Activated CD4-positive, CD25-positive, alpha-beta regulatory T cell treated with anti-CD3 and anti-CD28 coated beads, Interleukin-2, amount 50 U/mL, for 72 hours (primary cell): ENCODE measurements around the gene PRDM1.
A peak's percentile ranks its signal among the peaks of the same experiment; 100 is the strongest.

Experiments used
- DNase-seq: peaks from one replicate; pipeline ENCODE4 v3.0.0; 2021

Gene PRDM1

DNA sequence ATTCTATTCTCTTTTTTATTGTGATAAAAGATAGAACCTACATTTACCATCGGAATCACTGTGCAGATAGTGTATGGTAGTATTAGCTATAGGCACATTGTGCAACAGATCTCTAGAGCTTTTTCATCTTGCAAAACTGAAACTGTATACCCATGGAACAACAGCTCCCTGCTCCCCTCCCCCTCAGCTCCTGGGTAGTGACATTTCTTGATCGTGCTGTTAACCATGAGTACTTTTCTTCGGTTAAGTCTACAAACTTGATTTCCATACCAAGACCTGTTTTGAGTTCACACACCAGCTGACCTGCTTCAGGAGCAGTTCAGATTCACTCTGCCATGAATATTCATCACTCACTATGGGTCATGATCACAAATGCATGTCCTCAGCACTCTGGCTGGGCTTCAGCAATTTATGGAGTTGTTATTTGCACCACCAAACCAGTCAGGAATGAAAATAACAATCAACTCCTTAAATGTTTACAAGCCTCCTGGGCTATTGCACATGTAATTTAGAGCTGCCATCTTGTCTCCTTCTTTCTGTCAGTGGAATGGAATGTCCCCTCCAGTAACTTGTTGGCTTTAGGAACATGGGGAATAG lies 32.8 kb downstream of the PRDM1 start:
- no peak for DNase-seq

GRCh38 chr6:106119546-106119945 lies 33.4 kb downstream of the PRDM1 start:
- DNase-seq, result no peak

GRCh38 chr6:106120006-106120405 lies 33.9 kb downstream of the PRDM1 start:
- DNase-seq, result no peak

DNA sequence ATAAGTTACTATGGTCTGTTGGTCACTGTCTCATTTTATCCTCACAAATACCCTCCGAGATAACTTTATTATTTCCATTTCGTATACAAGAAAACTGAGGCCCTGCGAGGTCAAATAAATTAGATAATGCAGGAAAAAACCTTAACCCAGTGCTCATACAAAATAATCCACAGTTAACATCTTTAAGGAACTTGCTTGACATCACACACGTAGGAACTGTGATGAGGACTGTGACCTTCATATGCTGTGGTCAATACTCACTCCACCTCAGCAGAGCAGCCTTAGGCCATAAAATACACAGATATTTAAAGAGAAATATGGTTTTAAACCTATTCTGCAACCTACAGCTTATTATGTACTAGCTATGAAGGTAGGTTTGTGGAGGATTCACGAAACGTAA lies 34.3 kb downstream of the PRDM1 start:
- DNase-seq, result no peak

GRCh38 chr6:106122306-106122918 lies 36.3 kb downstream of the PRDM1 start:
- no peak for DNase-seq

DNA sequence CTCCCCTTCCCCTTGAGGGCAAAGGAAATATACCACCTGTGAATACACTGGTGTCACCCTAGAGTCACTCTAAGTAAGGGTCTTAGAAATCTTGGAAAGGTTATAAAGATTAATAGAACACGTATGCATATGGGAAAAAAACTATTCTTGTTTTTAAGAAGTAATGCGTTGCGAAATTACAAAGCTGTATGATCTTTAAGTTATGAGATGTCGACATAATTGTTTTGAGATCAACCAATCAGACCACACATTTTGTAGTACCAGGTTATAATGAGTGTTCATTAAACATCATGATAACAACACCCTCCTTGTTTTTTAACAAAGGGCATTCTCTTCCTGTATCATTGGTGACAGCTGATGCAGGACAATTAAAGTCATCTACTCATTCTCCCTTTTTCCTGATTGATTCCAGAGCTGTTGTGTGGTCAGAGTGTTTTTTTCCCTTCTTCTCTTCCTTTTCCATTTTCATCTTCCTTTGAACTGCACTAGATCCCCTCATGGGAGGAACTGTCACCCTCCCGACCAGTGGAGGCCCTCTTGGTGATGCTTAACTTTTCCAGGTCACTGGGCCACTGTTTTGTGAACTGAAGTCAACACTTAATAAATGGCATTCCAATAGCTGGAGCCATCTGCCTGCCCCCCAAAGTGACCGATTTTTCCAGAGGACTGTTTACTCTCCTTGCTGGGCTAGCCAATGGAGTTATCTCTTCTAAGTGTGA lies 37.0 kb downstream of the PRDM1 start:
- DNase-seq, result no peak

GRCh38 chr6:106124015-106124414 lies 37.9 kb downstream of the PRDM1 start:
- no peak for DNase-seq

DNA sequence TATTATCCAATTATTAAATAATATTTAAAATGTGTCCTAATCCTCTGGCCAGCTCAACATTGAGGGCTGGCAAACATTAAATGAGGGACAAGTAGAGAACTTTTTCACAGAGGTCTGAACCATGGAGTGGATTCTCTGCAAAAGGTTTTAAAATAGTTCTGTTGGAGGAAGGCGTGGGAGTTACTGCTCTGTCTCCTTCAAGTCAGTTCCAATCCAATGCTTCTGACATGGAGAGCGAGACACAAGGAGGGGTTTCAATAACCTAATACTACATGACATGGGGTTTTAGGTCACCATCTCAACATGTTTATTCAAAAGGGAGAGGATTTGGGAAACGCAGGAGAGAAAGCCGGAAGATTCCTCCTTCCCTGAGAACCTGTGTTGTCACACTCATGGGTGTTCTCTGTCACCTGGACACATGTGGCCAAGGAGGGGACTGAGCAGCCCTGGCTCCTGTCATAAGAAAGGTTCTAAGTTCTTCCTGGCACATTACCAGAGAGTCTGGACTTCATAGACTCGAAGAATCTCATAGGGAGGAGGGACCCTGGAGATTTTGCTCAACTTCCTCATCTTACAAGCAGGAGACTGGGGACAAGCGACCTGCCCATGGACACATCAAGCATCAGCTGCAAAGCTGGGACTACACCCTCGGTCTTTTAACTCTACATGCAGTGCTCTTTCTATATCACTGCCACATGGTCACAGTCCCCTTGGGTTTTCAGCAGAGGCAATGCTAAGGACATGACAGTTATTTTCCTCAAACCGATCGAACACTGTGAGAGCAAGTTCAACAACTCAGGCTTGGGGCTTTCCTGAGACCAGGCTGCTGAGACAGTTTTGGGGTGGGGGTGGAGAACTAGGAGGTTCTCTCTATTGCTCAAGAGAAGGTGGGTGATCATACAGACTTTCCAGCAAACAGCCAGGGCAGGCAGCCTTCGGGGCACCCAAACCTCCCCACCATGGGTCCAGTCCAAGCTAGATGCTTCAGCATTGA lies 38.6 kb downstream of the PRDM1 start:
- DNase-seq, result no peak

- DNase-seq, result no peak
These were observed 39.8 kb downstream of the PRDM1 start for GRCh38 chr6:106125925-106126435.

GRCh38 chr6:106126482-106126881 lies 40.3 kb downstream of the PRDM1 start:
- DNase-seq, result no peak

DNA sequence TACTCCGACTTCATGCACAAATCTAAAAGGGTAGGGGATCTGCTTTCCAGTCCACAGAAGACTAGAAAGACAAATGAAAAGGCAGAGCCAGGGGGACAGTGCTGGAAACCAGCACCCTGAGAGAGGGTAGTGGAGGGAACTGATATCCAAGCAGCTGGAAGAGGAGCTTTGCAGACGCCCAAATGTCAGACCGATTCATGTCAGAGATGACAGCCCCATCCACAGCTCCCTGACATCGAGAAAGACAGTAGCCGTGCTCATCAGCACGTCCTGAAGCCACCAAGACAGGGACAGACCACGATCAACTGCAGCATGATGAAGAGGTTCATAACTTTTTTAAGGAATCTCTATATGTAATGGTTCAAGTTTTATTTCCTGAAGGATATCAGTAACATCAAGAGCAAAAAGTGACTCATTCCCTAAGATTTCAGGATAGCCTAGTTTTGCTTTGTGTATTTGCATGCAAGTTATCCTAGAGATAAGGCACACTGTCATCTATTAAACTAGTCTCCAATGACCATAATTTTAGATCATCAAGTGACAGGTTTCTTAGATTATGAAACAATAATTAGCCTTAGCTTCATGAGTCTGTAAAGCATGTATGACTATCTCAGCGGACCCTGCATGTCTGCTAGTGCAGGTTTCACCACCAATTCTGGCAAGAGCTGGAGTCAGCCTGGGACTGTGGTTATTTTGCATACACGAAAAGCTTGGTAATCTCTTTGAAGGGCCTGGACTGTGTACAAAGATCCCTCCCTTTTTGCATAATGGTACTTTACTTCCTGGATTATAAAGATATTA lies 43.0 kb downstream of the PRDM1 start:
- no peak for DNase-seq

DNA sequence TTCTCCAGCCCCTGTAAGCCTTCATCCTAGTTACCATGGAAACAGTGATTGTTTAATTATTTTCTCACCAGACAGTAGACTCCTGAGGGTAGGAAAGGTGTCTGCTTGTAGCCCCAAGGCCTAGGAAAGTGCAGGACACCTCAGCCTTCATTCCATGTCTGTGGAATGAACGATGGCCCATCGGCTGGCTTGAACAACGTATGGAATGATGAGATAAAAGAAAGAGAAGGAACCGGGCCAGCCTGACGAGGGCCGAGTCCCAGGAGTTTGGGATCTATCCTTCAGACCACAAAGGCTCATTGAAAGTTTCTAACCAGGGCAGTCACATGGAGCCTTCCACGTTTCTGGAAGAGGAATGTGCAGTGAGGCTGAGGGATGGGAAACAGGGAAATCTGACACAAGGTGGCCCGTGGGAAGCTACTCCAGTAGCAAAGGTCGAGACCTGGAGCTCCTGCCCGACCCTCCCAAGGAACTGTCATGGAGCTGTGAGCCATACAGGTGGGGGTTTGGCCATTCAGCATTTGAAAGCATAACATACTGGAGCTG lies 46.1 kb downstream of the PRDM1 start:
- no peak for DNase-seq

GRCh38 chr6:106133040-106133439 lies 46.9 kb downstream of the PRDM1 start:
- DNase-seq, result no peak

DNA sequence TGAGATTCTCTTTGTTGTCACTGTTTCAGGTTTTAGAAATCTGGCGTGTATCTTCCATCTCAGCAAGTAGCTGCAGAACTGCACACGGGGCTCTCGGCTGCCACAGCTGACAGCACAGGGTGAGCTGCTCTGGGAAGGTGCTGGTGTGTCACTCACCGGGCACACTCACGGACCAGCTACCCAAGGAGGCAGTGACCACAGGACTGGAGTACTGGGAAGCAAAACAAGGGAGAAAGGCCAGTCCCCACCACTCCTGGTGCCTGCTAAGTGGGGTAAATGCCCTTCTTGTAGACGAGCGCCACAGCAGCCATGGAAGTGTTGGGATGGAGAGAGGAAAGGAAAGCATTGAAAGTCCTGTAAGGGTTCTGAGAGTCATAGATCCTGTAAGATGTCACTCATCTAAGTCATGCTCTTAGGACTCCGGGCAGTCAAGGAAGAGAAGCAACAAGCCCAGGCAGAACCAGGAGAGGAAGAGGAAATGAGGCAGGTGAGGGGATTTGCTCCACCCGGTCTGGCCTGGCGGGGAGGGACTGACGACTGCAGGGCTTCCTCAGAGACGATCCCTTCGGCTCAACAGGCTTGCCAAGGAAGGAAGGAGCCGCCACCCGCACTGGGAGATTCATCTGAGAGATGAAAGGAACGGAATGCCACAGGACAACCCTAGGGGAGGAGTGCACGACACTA lies 48.1 kb downstream of the PRDM1 start:
- DNase-seq, result no peak

GRCh38 chr6:106134906-106135634 lies 48.9 kb downstream of the PRDM1 start:
- DNase-seq, result no peak

GRCh38 chr6:106135911-106136571 lies 49.9 kb downstream of the PRDM1 start:
- DNase-seq, result no peak

DNA sequence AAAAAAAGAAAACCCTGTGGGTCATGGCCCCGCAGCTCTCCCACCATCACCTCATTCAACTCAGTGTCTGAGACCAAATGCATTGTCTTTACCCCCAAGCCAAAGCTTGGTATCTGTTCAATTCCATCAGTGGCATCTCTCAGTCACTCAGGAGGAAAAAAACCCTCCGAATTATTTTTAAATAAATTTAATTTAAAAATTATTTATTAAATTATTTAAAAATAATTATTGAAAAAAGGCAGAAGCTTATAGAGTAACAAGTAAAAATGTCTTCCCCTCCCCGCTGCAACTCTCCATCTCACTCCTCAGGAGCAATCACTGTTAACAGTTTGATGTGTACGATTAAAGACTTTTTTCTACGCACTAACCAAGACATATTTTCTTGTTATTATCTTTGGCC lies 50.7 kb downstream of the PRDM1 start:
- no peak for DNase-seq

- DNase-seq, result no peak
These were observed 52.0 kb downstream of the PRDM1 start for GRCh38 chr6:106138151-106138550.

GRCh38 chr6:106141441-106142237 lies 55.5 kb downstream of the PRDM1 start:
- DNase-seq, result peak; percentile 64
